Ovary (tissue), 9 donors: ENCODE measurements around the gene PLD2. TPM values are rescaled to one million over a fixed set of nuclear protein-coding genes. Genes with fewer than 3 reads are reported as not detected.
"Not testable (repeated sequence)": the region's sequence is repeated elsewhere in the genome, so short reads cannot be mapped to it uniquely, and the experiment has no call there.

Source experiments
- DNase-seq, 5 donors: peaks; one replicate each; pipeline ENCODE4 v3.0.0-alpha.2; 2019 to 2020
- H3K27ac ChIP-seq, 2 donors: fragments of 200-600 bp; one replicate each; pipeline versions ENCODE4 v1.5.1 to v1.8.0; 2019 to 2022
- H3K27me3 ChIP-seq: fragments of 200-600 bp; one replicate; pipeline ENCODE4 v1.8.0; 2022
- H3K36me3 ChIP-seq: fragments of 200-600 bp; sonication (generic); one replicate; pipeline ENCODE4 v1.5.1; 2019
- H3K4me1 ChIP-seq: one replicate; pipeline ENCODE4 v1.8.1; 2013; ENCODE audit warnings: mild to moderate bottlenecking, moderate library complexity; ENCODE audit not compliant: insufficient read depth
- H3K4me3 ChIP-seq: fragments of 200-600 bp; sonication (generic); one replicate; pipeline ENCODE4 v1.5.1; 2017
- H3K9me3 ChIP-seq, 2 donors: fragments of 200-600 bp in 1 of 2; sonication (generic) in 1 of 2; one replicate each; pipeline versions ENCODE4 v1.5.1 to v1.8.1; 2013 to 2019; ENCODE audit warnings: mild to moderate bottlenecking in 1 of 2, moderate library complexity in 1 of 2
- CTCF ChIP-seq, 3 donors: fragments of 450-650 bp in 2 of 3; fragments of 200-600 bp in 1 of 3; IDR thresholded peaks; one replicate each; pipeline versions ENCODE4 v1.5.1 to v1.8.0; 2016 to 2022; ENCODE audit warnings: antibody characterized with exemption in 3 of 3, mild to moderate bottlenecking in 1 of 3
- EP300 ChIP-seq: sonication (generic); formaldehyde crosslinking; IDR thresholded peaks from one replicate; pipeline ENCODE4 v1.6.1; 2017; ENCODE audit warnings: antibody characterized with exemption
- POLR2A ChIP-seq: fragments of 450-650 bp; IDR thresholded peaks from one replicate; pipeline ENCODE4 v1.6.1; 2017; ENCODE audit warnings: antibody characterized with exemption, mild to moderate bottlenecking, moderate library complexity
- WGBS, 3 donors: extraction: QIAGEN DNeasy Blood & Tissue Kit in 1 of 3; methylation state at CpG; one replicate each; pipeline versions ENCODE4 v1.1.5 to v1.1.7; 2013 to 2017; 5-methylcytosine and 5-hydroxymethylcytosine counted together
- intact Hi-C, 4 donors: fragments of 100-400 bp; cut with DNase I; formaldehyde crosslinking; loops; one replicate each; pipeline versions ENCODE4 v1.11.0 to v1.15.1; 2022 to 2023
- polyA plus RNA-seq, 2 donors: library from polyadenylated mRNA; stranded (reverse); fragments of 200-250 nt in 1 of 2; fragments of 350-450 nt in 1 of 2; fragmentation: Illumina TruSeq in 1 of 2; extraction: RNeasy Lipid Tissue Mini Kit (QIAGEN cat#74804) in 1 of 2; gene quantifications; one replicate each; pipeline ENCODE4 v1.2.3, GENCODE V29; 2013 to 2014
- total RNA-seq, 7 donors: library from RNA; depleted of rRNA in 2 of 7; stranded (reverse); fragments of >200 nt in 2 of 7; fragmentation: NEBNext Ultra II Directional in 3 of 7; extraction: Animal tissue kit (Norgen Biotek cat#: 25700) in 3 of 7; gene quantifications; one replicate each; pipeline versions ENCODE4 v1.1.0 to v1.2.4, GENCODE V29; 2016 to 2023
- donor health status: DM: no; HTN: no; CAD: no; lungs with moderate emphysema.
- donor health status: DM: no; HTN: no; CAD: no.
- donor health status: Bipolar disorder and iron deficiency.
- donor health status: DM: yes; HTN: yes; CAD: no.
- donor health status: DM: no; HTN: no; CAD: no.
- donor health status: DM: yes; HTN: yes; CAD: no.

PLD2 gene
- total and polyA plus RNA-seq, 9 donors: 16.2 to 53.3 (median 37.8) TPM

- 67 to 75% (median 73%) methylated on average over 1 of the region's 1 CpG for WGBS, 3 donors
- H3K27ac ChIP-seq: no peak overlapping the region
Measured at GRCh38 chr17:4863321-4863720, 56.4 kb downstream of the PLD2 start.

GRCh38 chr17:4867535-4867934 is 60.6 kb downstream of the PLD2 start:
- H3K27me3 ChIP-seq, H3K36me3 ChIP-seq, H3K9me3 ChIP-seq, intact Hi-C loops, H3K4me3 ChIP-seq, H3K27ac ChIP-seq, DNase-seq, H3K4me1 ChIP-seq: not testable (repeated sequence)
- 74 to 91% (median 83%) methylated on average over 5 of the region's 5 CpGs for WGBS, 3 donors

More at GRCh38 chr17:4863321-4863720, 56.4 kb downstream of the PLD2 start:
- TF ChIP-seq EP300: no peak
- no peak for TF ChIP-seq POLR2A
- no peak for TF ChIP-seq CTCF (IDR thresholded peaks at IDR 0.05)
- Histone ChIP-seq H3K4me1 (peaks cover 5% of the 10 kb centered on the region), H3K4me3 (no peak overlapping the region), H3K9me3 (no peaks in the 10 kb centered on the region), H3K27me3 (no peaks in the 10 kb centered on the region), H3K36me3 (no peaks in the 10 kb centered on the region)
- intact Hi-C loops: no loop called here
- no peak for DNase-seq

DNA sequence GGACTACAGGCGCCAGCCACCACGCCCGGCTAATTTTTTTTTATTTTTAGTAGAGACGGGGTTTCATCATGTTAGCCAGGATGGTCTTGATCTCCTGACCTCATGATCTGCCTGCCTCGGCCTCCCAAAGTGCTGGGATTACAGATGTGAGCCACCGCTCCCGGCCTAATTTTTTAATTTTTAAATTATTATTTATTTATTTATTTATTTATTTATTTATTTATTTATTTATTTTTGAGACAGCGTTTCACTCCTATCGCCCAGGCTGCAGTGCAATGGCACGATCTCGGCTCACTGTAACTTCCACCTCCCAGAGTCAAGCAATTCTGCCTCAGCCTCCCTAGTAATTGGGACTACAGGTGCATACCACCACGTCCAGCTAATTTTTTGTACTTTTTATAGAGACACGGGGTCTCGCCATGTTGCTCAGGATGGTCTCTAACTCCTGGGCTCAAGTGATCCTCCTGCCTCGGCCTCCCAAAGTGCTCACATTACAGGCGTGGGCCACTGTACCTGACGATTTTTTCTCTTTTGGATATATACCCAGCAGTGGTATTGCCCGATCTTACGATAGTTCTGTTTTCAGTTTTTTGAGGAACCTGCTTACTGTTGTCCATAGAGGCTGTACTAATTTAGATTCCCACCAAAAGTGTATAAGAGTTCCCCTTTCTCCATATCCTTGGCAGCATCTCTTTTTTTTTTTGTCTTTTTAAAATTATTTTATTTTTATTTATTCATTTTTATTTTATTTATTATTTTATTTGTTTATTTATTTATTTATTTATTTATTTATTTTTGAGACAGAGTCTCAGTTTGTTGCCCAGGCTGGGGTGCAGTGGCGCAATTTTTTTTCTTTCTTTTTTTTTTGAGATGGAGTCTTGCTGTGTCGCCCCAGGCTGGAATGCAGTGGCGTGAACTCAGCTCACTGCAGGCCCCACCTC is 62.4 kb downstream of the PLD2 start:
- WGBS, 3 donors: 95 to 96% (median 96%) methylated on average over 22 of the region's 22 CpGs

DNA sequence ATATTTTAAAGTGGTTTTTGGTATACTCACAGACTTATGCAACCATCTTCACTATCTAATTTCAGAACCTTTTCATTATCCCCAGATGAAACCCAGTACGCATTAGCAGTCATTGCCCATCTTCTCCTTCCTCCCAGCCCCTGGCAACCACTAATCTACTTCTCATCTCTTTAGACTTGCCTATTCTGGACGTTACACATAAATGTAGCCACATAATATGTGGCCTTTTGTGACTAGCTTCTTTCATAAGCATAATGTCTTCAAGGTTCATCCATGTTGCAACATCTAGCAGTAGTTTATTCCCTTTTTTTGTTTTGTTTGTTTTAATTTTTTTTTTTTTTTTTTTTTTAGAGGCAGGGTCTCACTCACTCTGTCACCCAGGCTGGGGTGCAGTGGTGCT is 63.9 kb downstream of the PLD2 start:
- TF ChIP-seq POLR2A: no peak
- TF ChIP-seq EP300: no peak
- no peak for TF ChIP-seq CTCF (IDR thresholded peaks at IDR 0.05)
- H3K4me3 ChIP-seq: no peak overlapping the region

More for the DNA sequence above, 62.4 kb downstream of the PLD2 start:
- intact Hi-C loops, H3K36me3 ChIP-seq, DNase-seq, H3K4me3 ChIP-seq, H3K27ac ChIP-seq, H3K9me3 ChIP-seq, H3K4me1 ChIP-seq, H3K27me3 ChIP-seq: not testable (repeated sequence)

GRCh38 chr17:4872786-4873185 is 65.8 kb downstream of the PLD2 start:
- H3K36me3 ChIP-seq: no peaks in the 10 kb centered on the region
- no peak for DNase-seq
- intact Hi-C loops: no loop called here
- H3K9me3 ChIP-seq: no peaks in the 10 kb centered on the region
- H3K4me3 ChIP-seq: no peak overlapping the region
- H3K4me1 ChIP-seq: peaks cover 6% of the 10 kb centered on the region
- peak overlapping the region in 1 of 2 donors; percentile 16 for H3K27ac ChIP-seq
- TF ChIP-seq EP300 (no peak), CTCF (IDR thresholded peaks at IDR 0.05) (no peak), POLR2A (no peak)
- WGBS, 3 donors: 15 to 29% (median 16%) methylated on average over 8 of the region's 8 CpGs
- no peaks in the 10 kb centered on the region for H3K27me3 ChIP-seq

More for the DNA sequence above, 63.9 kb downstream of the PLD2 start:
- Histone ChIP-seq H3K9me3 (no peaks in the 10 kb centered on the region), H3K27ac (no peak overlapping the region), H3K27me3 (no peaks in the 10 kb centered on the region), H3K36me3 (no peaks in the 10 kb centered on the region), H3K4me1 (peaks cover 7% of the 10 kb centered on the region)
- no peak for DNase-seq
- intact Hi-C loops: no loop called here
- WGBS, 3 donors: 86 to 92% (median 88%) methylated on average over 2 of the region's 2 CpGs

Other genes starting within 250 kb of the PLD2 start
- 10 to 100 TPM in 1 of 7 donors, 1 to 10 TPM in 4, under 1 TPM in 2; 0.58 to 31.5 (median 1.5) TPM for gene GGT6, start 246.6 kb upstream of the PLD2 start, total RNA-seq
- gene GGT6, start 246.6 kb upstream of the PLD2 start, polyA plus RNA-seq: under 1 TPM; 0.08 to 0.36 TPM
- 10 to 100 TPM in 5 of 7 donors, 1 to 10 TPM in 2; 3.7 to 34.3 (median 17.8) TPM for gene SMTNL2, start 222.6 kb upstream of the PLD2 start, total RNA-seq
- 1 to 10 TPM; 4.7 to 4.8 TPM for gene SMTNL2, start 222.6 kb upstream of the PLD2 start, polyA plus RNA-seq
- gene ALOX15, start 165.5 kb upstream of the PLD2 start, total RNA-seq: 1 to 10 TPM in 2 of 7 donors, under 1 TPM in 2, not detected in 3; 0.07 to 4.1 (median 1.4) TPM
- under 1 TPM; 0.17 to 0.58 TPM for gene ALOX15, start 165.5 kb upstream of the PLD2 start, polyA plus RNA-seq
- gene PELP1, start 103.0 kb upstream of the PLD2 start, total RNA-seq: 10 to 100 TPM; 19.2 to 75.0 (median 63.1) TPM
- gene PELP1, start 103.0 kb upstream of the PLD2 start, polyA plus RNA-seq: 10 to 100 TPM; 13.5 to 25.6 TPM
- gene ARRB2, start 96.5 kb upstream of the PLD2 start, total RNA-seq: 10 to 100 TPM; 13.4 to 38.2 (median 30.6) TPM
- 10 to 100 TPM; 16.4 to 40.6 TPM for gene ARRB2, start 96.5 kb upstream of the PLD2 start, polyA plus RNA-seq
- 10 to 100 TPM; 10.7 to 21.8 (median 15.4) TPM for gene MED11, start 75.7 kb upstream of the PLD2 start, total RNA-seq
- 10 to 100 TPM; 18.0 TPM for gene MED11, start 75.7 kb upstream of the PLD2 start, polyA plus RNA-seq
- gene ZMYND15, start 67.3 kb upstream of the PLD2 start, total RNA-seq: 1 to 10 TPM in 3 of 7 donors, under 1 TPM in 4; 0.36 to 1.4 (median 0.99) TPM
- under 1 TPM; 0.33 to 0.57 TPM for gene ZMYND15, start 67.3 kb upstream of the PLD2 start, polyA plus RNA-seq
- 10 to 100 TPM in 6 of 7 donors, 1 to 10 TPM in 1; 5.8 to 30.7 (median 16.8) TPM for gene CXCL16, start 67.2 kb upstream of the PLD2 start, total RNA-seq
- 10 to 100 TPM in 1 of 2 donors, 1 to 10 TPM in 1; 7.6 to 41.6 TPM for gene CXCL16, start 67.2 kb upstream of the PLD2 start, polyA plus RNA-seq
- gene TM4SF5, start 35.3 kb upstream of the PLD2 start, total RNA-seq: under 1 TPM in 2 of 7 donors, not detected in 5; 0.31 to 0.83 TPM
- gene TM4SF5, start 35.3 kb upstream of the PLD2 start, polyA plus RNA-seq: not detected
- gene VMO1, start 20.8 kb upstream of the PLD2 start, total RNA-seq: 1 to 10 TPM in 5 of 7 donors, under 1 TPM in 2; 0.69 to 3.5 (median 1.3) TPM
- gene VMO1, start 20.8 kb upstream of the PLD2 start, polyA plus RNA-seq: 1 to 10 TPM in 1 of 2 donors, not detected in 1; 1.1 TPM
- gene GLTPD2, start 18.2 kb upstream of the PLD2 start, total RNA-seq: not detected
- gene GLTPD2, start 18.2 kb upstream of the PLD2 start, polyA plus RNA-seq: not detected
- gene PSMB6, start 11.0 kb upstream of the PLD2 start, total RNA-seq: 100 to 1,000 TPM in 1 of 7 donors, 10 to 100 TPM in 6; 74.6 to 123 (median 87.9) TPM
- 100 to 1,000 TPM in 1 of 2 donors, 10 to 100 TPM in 1; 87.8 to 111 TPM for gene PSMB6, start 11.0 kb upstream of the PLD2 start, polyA plus RNA-seq
- gene MINK1, start 26.2 kb downstream of the PLD2 start, total RNA-seq: 100 to 1,000 TPM in 4 of 7 donors, 10 to 100 TPM in 3; 37.6 to 177 (median 108) TPM
- 10 to 100 TPM; 66.4 to 71.9 TPM for gene MINK1, start 26.2 kb downstream of the PLD2 start, polyA plus RNA-seq
- gene C17orf107, start 92.4 kb downstream of the PLD2 start, total RNA-seq: 10 to 100 TPM in 2 of 7 donors, 1 to 10 TPM in 5; 6.0 to 11.8 (median 8.6) TPM
- 1 to 10 TPM; 1.1 to 4.4 TPM for gene C17orf107, start 92.4 kb downstream of the PLD2 start, polyA plus RNA-seq
- 1 to 10 TPM in 4 of 7 donors, under 1 TPM in 3; 0.34 to 1.4 (median 1.0) TPM for gene CHRNE, start 95.9 kb downstream of the PLD2 start, total RNA-seq
- 1 to 10 TPM in 1 of 2 donors, under 1 TPM in 1; 0.53 to 1.1 TPM for gene CHRNE, start 95.9 kb downstream of the PLD2 start, polyA plus RNA-seq
- gene GP1BA, start 125.1 kb downstream of the PLD2 start, total RNA-seq: under 1 TPM in 1 of 7 donors, not detected in 6; 0.10 TPM
- under 1 TPM in 1 of 2 donors, not detected in 1; 0.04 TPM for gene GP1BA, start 125.1 kb downstream of the PLD2 start, polyA plus RNA-seq
- gene SLC25A11, start 132.9 kb downstream of the PLD2 start, total RNA-seq: 10 to 100 TPM; 18.7 to 55.4 (median 42.3) TPM
- gene SLC25A11, start 132.9 kb downstream of the PLD2 start, polyA plus RNA-seq: 10 to 100 TPM; 12.7 to 44.1 TPM
- gene RNF167, start 133.1 kb downstream of the PLD2 start, total RNA-seq: 10 to 100 TPM; 22.7 to 89.6 (median 78.1) TPM
- 100 to 1,000 TPM in 1 of 2 donors, 10 to 100 TPM in 1; 91.8 to 221 TPM for gene RNF167, start 133.1 kb downstream of the PLD2 start, polyA plus RNA-seq
- 100 to 1,000 TPM; 201 to 415 (median 323) TPM for gene PFN1, start 141.4 kb downstream of the PLD2 start, total RNA-seq
- gene PFN1, start 141.4 kb downstream of the PLD2 start, polyA plus RNA-seq: 100 to 1,000 TPM; 254 to 542 TPM
- 1 to 10 TPM; 2.5 to 6.1 (median 4.1) TPM for gene ENO3, start 144.0 kb downstream of the PLD2 start, total RNA-seq
- gene ENO3, start 144.0 kb downstream of the PLD2 start, polyA plus RNA-seq: 1 to 10 TPM; 1.8 to 5.0 TPM
- gene SPAG7, start 160.7 kb downstream of the PLD2 start, total RNA-seq: 10 to 100 TPM; 30.4 to 55.2 (median 38.6) TPM
- gene SPAG7, start 160.7 kb downstream of the PLD2 start, polyA plus RNA-seq: 10 to 100 TPM; 31.7 to 60.6 TPM
- gene CAMTA2, start 180.5 kb downstream of the PLD2 start, total RNA-seq: 10 to 100 TPM; 10.2 to 71.2 (median 35.7) TPM
- 10 to 100 TPM; 21.6 to 33.0 TPM for gene CAMTA2, start 180.5 kb downstream of the PLD2 start, polyA plus RNA-seq
- gene INCA1, start 190.4 kb downstream of the PLD2 start, total RNA-seq: 1 to 10 TPM in 6 of 7 donors, under 1 TPM in 1; 0.95 to 5.0 (median 1.9) TPM
- 1 to 10 TPM; 1.5 to 2.8 TPM for gene INCA1, start 190.4 kb downstream of the PLD2 start, polyA plus RNA-seq
- gene KIF1C, start 190.8 kb downstream of the PLD2 start, total RNA-seq: 100 to 1,000 TPM in 4 of 7 donors, 10 to 100 TPM in 3; 17.5 to 129 (median 105) TPM
- 10 to 100 TPM; 31.5 to 60.1 TPM for gene KIF1C, start 190.8 kb downstream of the PLD2 start, polyA plus RNA-seq
- gene SLC52A1, start 228.3 kb downstream of the PLD2 start, total RNA-seq: 1 to 10 TPM in 1 of 7 donors, under 1 TPM in 3, not detected in 3; 0.08 to 1.0 (median 0.19) TPM
- not detected for gene SLC52A1, start 228.3 kb downstream of the PLD2 start, polyA plus RNA-seq